GM21360 (cell line): ENCODE data around the gene PEX14.

ENCODE experiments used
- ATAC-seq: cut with Tn5 transposase; IDR thresholded peaks from one replicate; pipeline ENCODE4 v1.9.1; 2021; ENCODE audit warnings: mild to moderate bottlenecking, moderate library complexity; ENCODE audit not compliant: unreplicated experiment

PEX14 gene

GRCh38 chr1:10515976-10516750, 41.4 kb downstream of the PEX14 start:
- ATAC-seq = no peak

DNA sequence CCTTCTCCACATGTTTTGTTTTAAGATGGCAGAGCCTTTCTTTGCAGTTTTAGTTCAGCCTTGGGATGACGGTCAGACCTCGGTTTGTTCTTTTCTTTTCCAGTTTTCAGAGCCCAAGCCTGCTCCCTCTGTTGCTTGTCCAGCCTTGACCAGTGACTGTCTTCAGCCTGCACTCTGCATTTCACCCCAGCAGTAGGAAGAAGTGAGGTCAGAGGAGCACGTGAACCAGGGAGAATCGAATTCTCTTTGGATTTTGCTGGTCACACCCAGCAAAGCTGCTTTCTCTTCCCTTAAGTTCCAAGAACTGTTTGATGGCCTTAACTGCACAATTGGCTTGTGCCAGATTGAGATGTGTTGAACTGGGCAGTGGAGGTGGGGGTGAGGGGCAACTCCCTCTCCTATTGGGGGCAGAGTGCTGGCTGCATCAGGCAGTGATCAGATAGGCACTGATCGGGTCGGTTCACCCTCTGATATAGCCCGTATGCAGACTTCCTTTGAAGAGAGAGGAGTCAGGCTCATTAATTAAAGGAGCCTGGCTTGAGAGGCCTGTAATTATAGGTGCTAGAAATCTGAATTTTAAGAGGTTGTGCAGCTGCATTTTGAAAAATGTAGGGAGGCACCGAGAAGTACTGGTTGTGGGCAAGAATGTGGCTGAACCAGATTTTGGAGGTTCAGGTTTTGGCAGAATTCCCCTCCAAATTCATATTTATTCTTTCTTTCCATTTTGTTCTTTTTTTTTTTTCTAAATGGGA, 42.4 kb downstream of the PEX14 start:
- no peak for ATAC-seq

GRCh38 chr1:10517677-10517982, 42.9 kb downstream of the PEX14 start:
- no peak for ATAC-seq

DNA sequence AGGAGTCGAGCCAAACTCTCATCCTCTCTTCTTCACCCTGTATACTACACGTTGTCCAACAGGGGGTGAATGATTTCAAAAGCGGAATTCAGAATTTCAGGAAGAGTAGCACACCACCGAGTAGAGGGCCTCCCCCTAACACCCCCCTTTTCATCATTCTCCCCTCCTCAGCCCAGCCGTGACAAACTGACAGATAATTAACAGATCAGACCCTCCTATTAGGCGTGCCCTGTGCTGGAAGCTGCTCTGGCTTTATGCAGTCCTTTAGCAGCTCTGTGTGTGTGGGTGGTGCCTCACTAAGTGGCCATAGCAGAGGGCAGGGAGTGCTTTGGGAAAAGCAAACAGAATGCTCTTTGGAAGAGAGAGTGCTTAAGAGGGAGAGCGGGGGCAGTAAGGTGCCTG, 44.3 kb downstream of the PEX14 start:
- no peak for ATAC-seq

DNA sequence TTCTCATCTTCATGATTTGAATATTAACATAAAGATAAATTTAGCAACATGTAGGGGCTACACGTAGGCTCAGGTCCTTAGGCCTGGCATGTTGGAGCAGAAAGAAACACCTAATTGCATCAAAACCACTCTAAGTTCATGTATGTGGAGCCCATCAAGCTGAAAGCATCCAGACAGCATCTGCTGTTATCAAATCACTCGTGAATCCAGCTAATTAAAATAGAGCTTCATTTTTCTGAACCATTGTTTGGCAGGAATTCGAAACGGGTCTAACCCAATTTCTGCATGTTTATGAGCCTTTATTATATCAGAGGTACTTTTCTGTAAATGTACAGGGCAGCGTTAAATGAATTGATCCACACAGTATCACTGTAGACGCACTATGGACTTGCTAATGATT, 45.7 kb downstream of the PEX14 start:
- no peak for ATAC-seq

DNA sequence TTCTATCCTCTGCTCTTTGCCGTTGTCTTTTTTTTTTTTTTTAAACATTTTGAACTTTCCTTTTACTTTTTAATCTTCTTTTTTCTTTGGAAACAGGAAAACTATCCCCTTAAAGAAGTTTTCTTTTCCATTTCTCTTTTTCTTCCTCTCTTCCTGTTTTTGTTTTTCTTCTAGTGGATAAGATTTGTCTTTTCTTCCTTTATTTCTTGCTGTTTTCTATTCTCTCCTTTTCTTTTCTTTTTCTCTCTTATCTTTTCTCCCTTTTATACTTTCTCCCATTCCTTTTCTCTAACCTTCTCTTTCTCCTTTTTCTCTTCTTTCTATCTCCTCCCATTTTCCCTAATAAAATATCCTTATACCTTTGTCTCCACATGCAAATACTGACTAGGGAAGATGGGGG, 46.2 kb downstream of the PEX14 start:
- ATAC-seq = no peak

- no peak for ATAC-seq
Measured at GRCh38 chr1:10521537-10522157, 46.9 kb downstream of the PEX14 start.

DNA sequence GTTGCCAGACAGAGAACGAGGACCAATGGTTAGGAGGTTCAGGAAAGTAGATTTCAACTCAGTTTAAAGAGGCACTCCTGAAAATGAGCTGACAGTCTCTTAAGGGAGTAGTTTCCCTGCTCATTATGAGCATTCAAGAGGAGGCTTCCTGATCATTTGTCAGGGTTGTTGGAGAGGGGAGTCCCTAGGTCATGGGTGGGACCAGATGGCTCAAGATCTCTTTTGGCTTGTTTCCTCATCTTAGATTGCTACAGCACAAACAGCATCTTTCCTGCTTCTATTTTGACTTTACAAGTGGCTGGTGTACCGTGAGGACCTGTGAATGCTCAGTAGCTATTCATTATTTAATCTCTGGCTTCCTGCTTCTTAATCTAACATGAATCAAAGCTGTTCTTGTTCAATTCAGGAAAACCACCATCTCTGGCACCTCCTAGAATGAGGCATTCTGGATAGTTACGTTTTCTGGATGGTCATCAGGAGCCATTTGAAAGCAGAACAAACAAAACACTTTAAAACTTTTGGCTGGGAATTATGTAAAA, 47.6 kb downstream of the PEX14 start:
- no peak for ATAC-seq

GRCh38 chr1:10525208-10525607, 50.5 kb downstream of the PEX14 start:
- ATAC-seq = no peak

GRCh38 chr1:10528066-10529014, 53.6 kb downstream of the PEX14 start:
- no peak for ATAC-seq

- no peak for ATAC-seq
Measured at GRCh38 chr1:10529091-10529490, 54.3 kb downstream of the PEX14 start.

- no peak for ATAC-seq
Measured at GRCh38 chr1:10529765-10530164, 55.0 kb downstream of the PEX14 start.

DNA sequence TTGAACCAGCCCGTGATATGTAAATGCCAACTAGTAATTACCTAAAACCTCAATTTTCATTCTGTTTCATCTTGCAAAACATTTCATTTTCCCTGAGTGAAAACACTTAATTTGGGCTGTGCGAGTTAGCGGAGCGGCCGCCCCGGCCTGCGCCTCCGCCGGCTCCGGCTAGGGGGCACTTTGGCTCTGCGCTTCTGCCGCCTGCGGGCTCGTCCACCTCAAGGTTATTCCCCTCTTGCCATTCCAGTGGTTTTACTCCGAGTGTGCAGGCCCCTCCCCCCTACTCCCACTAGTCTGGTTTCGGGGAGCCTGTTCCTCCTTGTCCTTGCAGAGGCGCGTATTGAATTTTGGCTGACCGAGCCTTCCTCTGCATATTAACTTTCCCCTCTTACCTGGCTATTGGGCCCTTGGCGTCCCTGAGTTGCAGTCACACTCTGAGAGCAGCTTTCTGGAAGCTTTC, 55.6 kb downstream of the PEX14 start:
- ATAC-seq = no peak

GRCh38 chr1:10530756-10531495, 56.2 kb downstream of the PEX14 start:
- no peak for ATAC-seq

- no peak for ATAC-seq
Measured at GRCh38 chr1:10532362-10532761, 57.6 kb downstream of the PEX14 start.

- ATAC-seq = no peak
Measured at GRCh38 chr1:10534519-10534918, 59.8 kb downstream of the PEX14 start.

- ATAC-seq = no peak
Measured at GRCh38 chr1:10536133-10536770, 61.5 kb downstream of the PEX14 start.

- no peak for ATAC-seq
Measured at GRCh38 chr1:10537082-10537766, 62.5 kb downstream of the PEX14 start.
